HG02678 (cell line): ENCODE data around the gene SPART.
"Not testable (repeated sequence)": the region's sequence is repeated elsewhere in the genome, so short reads cannot be mapped to it uniquely, and the experiment has no call there.

ENCODE experiments used
- ATAC-seq: cut with Tn5 transposase; IDR thresholded peaks from one replicate; pipeline ENCODE4 v1.9.1; 2021; ENCODE audit warnings: mild to moderate bottlenecking, moderate library complexity; ENCODE audit not compliant: unreplicated experiment

SPART gene

DNA sequence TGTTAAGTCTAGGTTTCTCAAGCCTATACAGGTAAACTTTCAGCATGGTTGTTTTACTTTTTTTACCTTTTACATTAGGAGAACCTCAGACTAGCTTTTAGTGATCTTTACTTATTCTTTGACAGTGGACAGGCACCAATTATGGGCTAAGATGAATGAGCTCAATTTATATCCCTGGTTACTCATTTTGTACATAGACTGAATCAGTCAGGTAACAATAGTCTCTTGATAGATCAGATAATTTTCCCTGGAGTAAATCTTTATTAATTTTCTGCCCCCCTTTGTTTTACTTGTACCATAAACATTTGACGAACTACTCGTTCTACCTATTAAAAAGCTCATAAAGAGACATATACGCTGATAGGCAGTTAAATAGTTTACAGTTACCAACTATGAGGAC, 22.8 kb downstream of the SPART start:
- no peak for ATAC-seq

DNA sequence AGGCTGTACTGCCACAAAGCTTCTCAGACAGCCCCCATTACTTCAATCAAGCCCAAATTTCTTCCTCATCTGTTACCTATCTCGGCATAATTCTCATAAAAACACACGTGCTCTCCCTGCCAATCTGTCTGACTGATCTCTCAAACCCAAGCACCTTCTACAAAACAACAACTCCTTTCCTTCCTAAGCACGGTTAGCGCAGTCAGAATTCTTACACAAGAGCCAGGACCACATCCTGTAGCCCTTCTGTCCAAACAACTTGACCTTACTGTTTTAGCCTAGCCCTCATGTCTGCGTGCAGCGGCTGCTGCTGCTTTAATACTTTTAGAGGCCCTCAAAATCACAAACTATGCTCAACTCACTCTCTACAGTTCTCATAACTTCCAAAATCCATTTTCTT, 26.4 kb downstream of the SPART start:
- not testable (repeated sequence) for ATAC-seq

DNA sequence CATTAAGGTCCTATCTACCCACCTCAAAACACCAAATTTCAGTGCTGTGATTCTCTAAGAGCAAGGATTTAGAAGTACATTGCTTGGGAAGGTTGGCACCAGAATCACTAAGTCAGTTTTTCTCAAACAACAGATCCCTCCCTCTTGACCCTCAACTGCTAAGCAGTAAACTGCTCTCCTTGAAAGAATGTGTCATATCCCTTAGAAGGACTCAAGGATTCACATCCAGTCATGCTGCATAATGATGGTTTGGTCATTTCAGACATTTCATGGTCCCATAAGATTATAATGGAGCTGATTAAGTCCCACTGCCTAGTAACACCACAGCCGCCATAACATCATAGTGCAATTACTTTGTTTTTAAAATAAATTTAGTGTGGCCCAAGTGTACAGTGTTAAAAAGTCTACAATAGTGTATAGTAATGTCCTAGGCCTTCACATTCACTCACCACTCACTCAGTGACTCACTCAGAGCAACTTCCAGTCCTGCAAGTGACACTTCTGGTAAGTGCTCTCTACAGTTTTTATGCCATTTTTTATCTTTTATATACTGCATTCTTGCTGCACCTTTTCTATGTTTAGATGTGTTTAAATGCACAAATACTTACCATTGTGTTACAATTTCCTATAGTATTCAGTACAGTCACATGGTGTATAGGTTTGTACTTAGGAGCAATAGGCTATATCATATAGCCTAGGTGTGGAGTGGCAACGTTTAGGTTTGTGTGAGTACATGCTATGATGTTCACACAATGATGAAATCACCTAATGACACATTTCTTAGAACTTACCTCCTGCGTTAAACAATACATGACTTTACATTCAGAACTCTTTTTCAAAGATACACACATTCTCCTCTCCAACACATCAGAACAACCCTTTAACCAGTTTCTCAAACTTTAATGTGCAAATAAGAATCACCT, 32.9 kb downstream of the SPART start:
- ATAC-seq: no peak

DNA sequence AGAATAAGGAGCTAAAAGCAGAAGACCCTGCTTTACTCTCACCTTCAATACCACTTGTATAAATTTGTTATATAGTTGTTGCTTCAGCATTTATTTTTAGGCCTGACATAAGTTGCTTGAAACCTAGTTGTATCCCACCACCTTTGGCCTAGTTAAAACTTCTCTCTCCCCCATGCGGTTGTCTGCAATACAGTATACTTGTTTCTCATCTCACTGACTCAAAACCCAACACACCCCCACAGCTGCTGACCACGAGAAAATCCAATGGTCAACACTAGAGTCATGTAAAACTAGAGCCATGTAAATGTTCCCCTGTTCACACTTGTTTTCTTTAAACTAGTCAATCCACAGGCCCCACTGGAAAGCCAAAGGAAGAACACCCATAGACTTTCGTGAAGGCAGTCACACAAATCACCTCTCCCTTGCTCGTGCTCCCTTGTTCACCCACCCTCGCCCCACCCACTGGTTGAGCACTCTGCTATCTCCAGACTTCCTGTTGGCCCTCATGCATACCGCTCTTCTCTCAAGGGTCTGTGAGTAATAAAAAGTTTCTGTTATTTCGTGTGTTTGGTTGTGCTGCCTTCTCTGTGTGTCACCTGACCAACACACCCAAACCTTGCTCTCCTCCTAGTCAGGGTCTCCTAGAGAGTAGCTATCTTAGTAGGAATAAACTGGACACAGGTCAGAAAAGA, 35.6 kb downstream of the SPART start:
- no peak for ATAC-seq

DNA sequence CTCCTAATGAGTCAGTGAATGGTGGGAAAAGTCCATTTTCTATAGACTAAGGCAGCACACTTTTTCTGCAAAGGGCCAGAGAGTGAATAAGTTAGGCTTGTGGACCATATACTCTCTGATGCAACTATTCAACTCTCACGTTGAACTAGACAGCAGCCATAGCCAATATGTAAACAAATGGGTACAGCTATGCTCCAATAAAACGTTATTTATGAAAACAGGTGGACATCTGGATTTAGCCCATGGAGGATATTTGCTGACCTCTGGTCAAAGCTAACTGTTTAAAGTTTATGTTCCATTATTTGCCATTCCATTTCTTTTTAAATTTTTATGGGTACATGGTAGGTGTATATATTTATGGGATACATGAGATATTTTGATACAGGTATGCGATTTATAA, 43.9 kb downstream of the SPART start:
- no peak for ATAC-seq

DNA sequence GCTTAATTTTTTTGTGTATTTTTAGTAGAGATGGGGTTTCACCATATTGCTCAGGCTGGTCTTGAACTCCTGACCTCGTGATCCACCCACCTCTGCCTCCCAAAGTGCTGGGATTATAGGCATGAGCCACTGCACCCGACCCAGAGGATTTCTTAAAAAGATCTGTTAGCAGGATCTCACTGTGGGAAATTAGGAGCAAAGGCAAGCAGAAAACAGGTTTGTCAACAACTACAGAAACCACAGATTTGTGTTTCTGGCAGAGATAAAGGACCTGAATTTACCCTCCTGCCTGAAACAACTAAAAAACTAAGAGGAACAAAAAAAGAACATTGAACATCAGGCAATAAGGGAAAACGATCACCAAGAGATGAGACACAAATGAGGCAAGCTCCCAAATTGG, 46.7 kb downstream of the SPART start:
- not testable (repeated sequence) for ATAC-seq

DNA sequence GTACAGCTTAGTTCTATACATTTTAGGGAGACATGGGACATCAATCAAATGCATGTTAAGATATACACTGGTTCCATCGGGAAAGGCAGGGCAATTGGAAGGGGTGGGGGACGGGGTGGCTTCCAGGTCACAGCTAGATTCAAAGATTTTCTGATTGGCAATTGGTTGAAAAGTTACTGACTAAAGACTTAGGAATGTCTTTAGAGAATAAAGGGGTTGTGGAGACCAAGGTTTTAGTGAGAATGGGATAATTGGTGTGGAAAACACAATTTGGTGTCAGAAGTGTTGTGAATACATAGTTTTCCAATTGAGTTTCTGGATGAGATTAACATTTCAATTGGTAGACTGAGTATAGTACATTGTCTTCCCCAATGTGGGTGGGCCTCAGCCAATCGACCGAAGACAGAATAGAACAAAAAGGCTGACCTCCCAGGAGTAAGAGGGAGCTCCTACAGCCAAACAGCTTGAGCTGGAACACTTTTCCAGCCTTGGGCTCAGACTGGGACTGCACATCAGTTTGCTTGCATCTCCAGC, 47.6 kb downstream of the SPART start:
- ATAC-seq: no peak

DNA sequence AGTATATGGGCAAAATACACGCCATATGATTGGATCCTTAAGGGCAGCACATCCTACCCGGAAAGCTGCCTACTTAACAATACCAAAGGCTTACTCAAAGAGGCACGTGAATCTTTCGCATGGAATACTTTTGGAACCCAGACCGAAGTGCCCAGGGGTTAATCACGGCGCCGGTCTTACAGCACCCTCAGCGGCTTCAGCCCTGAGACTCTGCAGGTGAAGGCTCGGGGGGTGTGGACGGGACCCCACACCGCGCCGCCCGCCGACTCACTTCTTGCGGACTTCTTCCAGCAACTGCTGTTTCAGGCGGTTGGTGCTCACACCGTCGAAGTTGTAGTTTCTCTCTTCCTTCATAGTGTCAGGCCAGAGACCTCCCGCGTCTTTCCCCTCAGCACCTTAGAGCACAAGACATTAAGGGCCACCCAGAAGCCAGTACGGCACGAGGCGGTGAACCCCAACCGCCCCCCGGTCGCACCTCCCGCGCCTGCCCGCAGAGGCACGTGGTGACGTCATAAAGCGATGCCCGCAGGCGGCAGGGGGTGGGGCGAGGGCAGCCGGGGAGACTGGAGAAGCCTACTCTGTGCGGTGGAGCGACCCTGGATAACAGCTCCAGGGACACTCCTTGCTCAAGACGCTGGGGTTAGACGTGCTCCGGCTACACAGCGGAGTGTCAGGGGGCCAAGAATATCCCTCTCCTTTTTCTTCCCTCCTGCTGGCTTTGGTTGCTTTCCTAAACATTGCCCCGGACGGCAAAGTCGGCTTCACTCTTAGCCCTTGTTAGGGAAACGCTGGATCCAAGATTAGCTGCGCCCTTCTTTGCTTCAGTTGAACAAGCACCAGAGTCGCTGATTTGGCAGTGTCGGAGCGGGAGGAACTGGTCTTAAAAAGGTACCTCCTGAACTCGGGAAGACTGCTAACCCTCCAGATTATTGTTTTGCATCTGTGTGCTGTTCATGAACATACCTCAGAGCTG, 48.5 kb downstream of the SPART start, which contains the start of gene CCDC169:
Gene CCDC169 (minus strand): TSS at position 449 of the 973 bp plus-strand sequence. CDS start 95 bp downstream, at position 354.
- peak; percentile 54 for ATAC-seq

DNA sequence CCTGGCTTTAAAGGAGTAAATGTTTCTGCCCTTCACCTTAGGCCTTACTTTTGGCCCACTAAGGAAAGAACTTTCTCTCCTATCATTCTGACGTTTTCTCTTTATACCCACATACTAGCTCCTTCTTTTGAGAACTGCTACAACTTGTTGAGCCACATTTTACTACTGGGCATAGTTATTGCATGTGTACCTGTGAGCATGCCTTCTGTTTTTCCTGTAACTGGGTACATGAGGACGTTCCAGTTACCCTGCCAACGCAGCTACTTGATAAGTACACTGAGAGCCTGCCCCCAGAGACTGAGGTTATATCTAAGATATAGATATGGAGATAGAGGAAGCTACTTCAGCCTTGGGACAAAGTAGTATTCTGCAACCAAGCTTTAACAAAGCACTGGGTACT, 52.1 kb downstream of the SPART start:
- no peak for ATAC-seq

DNA sequence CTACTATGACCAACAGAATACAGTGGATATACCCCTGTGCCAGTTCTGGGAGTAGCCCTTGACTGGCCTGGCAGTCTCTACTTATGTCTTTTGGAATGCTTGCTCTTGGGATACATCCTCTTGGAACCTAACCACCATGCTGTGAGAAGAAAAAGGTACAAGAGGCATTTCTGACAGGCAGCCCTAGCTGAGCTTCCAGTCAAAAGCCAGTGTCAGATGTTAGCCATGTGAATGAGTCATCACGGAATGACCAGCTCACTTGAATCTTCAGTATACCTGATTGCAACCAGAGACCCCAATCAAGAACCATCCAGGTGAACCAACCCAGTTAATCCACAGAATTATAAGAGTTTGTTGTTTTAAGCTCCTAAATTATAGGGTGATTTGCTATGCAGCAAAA, 52.7 kb downstream of the SPART start:
- no peak for ATAC-seq

DNA sequence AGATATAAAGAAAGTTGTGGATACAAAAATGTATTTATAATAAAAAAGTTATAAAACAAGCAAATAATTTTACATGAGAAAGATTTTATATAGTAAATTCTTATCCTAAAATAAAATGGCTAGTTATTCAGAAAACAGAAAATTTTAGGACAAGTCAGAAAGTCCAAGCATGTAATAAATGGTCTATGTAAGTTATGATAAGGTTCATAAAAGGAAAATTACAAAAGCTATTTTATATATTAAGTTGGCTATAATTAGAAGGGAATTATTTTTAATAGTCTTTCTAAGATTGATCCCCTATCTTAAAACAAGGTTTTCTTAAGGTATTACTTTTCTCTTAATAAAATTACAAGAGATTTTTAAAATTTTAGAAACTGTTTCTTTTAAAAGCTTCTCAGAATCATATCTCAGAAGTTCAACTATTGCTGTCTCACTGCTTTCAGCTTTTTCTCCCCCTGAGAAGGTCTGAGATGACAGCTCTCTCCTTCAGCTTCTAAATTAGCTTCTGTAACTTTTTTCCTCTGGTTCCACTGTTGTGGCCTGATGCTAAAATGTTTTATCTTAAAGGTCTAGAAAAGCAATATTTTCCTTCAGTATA, 57.3 kb downstream of the SPART start:
- ATAC-seq: no peak

DNA sequence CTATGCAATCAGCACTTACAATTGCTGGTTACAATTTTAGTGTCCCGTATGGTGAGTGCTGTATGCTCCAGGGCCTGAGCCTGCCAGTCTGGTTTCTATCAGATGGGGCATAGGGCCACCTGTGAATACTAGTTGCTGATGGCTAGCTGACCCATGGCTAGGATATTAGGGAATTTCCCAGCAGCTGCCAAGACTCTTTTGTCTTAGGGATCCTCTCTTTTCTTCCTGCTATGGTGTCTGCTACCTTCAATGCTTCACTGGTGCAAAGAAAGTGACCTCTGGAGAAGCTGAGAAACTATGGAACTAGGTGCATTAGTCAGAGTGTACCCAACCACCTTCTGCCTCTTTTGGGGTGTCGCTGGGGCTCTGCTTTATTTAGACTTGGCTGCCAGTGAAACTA, 60.2 kb downstream of the SPART start:
- ATAC-seq: no peak

DNA sequence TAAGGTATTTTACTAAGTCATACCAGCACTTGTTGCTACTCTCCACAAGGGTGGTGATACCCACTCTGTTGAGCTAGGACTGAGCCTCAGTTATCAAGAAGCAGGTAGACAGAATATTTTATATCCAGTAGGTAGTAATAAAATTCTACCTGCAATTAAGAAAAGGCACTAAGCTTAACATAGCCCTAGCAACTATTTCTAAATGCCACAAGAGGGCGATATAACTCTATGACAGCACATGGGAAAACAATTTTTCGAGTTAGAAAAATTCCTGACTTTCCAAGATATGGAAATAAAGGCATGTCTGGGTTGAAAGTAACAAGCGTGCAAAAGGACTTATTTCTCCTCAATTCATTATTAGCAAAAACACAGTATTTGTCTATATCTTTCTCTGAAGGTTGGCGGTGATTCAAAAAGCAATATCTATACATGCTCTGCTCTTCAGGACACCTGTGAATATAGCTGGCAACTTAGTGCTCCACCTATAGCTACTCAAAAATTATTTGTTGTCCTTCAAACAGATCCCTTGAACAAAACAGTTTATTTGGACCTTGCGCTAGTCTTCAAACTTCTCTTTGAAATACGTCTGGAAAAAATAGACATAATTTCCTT, 63.3 kb downstream of the SPART start:
- ATAC-seq: no peak

DNA sequence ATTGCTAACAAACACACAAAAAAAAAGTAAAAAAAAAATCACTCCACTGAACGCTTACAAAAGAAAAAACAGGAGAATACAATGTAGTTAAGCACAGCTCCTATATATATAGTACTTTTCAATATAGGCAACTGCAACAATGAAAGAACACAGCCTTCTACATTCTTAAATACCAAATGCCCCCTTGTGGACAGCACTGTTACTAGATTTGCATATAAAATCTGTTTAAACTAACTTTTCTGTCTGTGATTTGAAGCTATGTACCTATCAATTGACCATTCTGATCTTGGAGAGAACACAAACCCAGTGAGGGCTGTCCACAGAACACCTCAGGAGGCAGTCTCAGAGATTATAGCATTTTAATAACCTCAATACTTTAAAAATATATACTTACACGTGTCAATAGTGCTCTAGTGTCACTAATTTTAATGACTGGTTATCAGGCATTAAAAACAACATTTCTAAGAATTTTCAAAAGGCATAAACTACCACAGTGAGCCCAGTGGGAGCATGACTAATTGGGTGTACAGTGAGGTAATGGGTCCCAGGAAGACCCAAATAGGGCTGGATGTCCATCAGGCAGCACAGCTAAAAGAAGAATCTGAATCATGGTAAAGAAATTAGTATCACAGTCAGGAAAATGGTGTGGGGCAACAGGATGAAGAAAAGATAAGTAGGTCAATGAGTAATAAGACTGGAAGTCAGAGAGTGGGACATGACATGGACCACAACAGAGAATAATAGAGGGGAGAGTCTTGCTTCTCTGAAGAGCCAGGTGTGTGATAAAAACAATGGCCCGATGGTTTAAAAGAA, 70.8 kb downstream of the SPART start:
- ATAC-seq: no peak

DNA sequence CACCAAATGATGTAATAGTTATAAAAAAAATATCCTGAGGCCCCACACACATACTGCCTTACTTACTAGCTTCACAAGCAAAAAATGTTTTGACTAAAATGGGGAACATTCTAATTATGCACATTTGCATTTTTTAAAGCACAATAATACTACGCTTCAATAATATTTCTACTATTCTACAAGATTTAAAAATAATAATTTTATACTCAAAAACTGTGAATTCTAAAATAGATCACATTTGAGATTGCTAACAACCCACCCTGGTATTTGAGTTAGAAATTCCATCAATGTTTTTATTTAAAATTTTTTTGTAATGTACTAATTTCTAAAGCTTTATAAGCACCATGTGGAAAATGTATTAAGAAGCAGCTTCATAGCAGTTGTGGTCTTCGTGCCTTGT, 72.8 kb downstream of the SPART start:
- ATAC-seq: no peak

DNA sequence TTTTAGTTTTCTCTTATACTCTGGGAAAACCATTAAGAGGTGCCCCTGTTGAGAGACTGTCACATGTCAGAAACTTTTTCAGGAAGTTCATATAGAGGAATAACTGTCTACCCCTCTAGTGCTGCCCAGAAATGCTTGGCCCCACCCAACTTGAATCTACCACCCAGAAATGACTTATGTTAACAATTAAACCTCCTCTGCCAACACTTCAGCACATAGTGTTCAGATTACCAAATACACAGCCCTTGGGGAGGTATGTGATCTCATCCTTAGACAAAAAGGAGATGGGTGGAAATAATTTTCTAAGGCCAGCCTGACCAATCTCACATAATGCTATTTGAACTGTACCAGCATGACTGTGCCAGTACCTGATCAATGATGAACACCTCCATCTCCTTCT, 84.2 kb downstream of the SPART start:
- ATAC-seq: no peak

DNA sequence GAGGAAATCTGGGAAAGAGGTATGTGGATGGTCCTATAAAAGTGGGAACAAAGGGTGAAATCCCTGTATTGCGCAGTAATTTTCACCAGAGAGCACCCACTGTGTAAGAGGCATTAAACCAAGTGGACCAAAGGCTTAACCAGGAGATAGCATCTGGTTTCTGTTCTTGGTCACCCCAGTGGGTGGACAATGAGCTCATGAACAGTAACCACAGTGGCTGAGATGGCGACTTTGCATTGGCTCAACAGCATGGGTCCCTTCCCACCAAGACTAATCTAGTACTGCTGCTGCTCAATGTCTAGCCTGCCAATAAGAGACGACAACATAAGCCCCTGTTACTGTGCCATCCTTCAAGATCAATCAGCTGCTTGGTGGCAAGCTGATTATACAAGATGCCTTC, 85.2 kb downstream of the SPART start:
- ATAC-seq: no peak

DNA sequence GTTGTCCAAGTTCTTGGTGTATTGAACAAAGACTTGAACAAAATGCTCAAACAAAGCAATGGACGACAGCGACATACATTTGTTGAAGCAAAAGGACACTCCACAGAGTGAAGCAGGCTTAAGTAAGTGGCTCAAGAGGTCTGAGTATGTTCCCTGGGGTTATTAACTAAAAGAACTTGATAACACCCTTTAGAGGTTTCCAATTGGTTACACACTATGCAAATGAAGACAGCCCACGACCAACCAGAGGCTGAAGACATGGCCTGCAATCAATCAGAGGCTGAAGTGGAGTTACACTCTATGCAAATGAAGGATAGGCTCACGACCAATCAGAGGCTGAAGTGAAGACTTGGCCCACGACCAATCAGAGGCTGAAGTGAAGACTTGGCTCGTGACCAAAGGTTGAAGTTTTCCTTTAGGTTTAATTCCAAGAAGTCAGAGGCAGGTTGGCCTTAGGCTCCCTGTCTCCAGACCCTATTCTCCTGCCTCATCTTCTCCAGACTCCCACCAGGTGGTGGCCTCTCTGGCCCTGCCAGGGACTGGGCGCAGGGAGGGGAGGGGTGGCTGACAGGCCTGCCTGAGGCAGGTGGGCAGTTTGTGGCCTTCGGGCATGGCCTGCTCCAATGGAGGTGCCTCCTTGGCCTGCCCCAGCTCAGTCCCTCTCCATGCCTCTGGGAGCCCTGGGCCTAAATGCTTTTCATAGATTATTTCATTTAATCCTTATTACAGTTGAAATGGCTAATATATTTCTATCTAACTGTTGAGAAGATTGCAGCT, 86.6 kb downstream of the SPART start:
- ATAC-seq: no peak
